K562 (cell line): ENCODE data around the gene SCARB2. TPM values are rescaled to one million over a fixed set of nuclear protein-coding genes. Genes with fewer than 3 reads are reported as not detected.

ENCODE experiments used
- ATAC-seq: fragments of 200-7000 bp; cut with Tn5 transposase; 3 replicates; pipeline ENCODE4 v1.9.1; 2020; ENCODE audit warnings: moderate library complexity
- BruUV-seq: library from RNA; stranded (reverse); fragments of 400-500 nt; replicated peaks from 2 replicates; lab custom pipeline; 2021; lab: Mats Ljungman, UMichigan
- CTCF ChIA-PET: fragments of 300-600 bp; formaldehyde crosslinking; extraction: SDS; loops from one replicate; lab custom pipeline; 2021; ENCODE audit warnings: low intra/inter-chr PET ratio; lab: Yijun Ruan, JAX
- POLR2A ChIA-PET: fragments of 300-600, 350-650 bp; sonication (Branson Sonifier 250); formaldehyde crosslinking; extraction: SDS; loops from one replicate; lab custom pipeline; 2021; ENCODE audit warnings: antibody characterized with exemption, inconsistent platforms; lab: Yijun Ruan, JAX
- DNase-seq, 4 experiments: peaks; one replicate each; pipeline versions ENCODE4 v3.0.0 to v3.0.0-alpha.2; 2011 to 2018; ENCODE audit warnings: low spot score in 3 of 4, mixed read lengths in 3 of 4; ENCODE audit errors: extremely low read depth in 1 of 4
- FAIRE-seq: peaks from 2 replicates; lab custom pipeline; 2011; peaks lifted over from hg19 to GRCh38; lab: Jason Lieb, UNC
- H2AFZ ChIP-seq: 2 replicates; pipeline ENCODE4 v1.6.0; 2011; ENCODE audit warnings: low read depth, low read length, control low read depth, inconsistent platforms
- H3K27ac ChIP-seq: fragments of 200-600 bp; 3 replicates; pipeline ENCODE4 v1.8.0; 2011; ENCODE audit warnings: low read depth, mild to moderate bottlenecking, control low read depth, inconsistent platforms, low read length, moderate library complexity, mixed read lengths; ENCODE audit errors: extremely low read depth
- H3K27me3 ChIP-seq, 2 experiments: fragments of 300-600 bp in 1 of 2; 2 replicates in 1 of 2; 3 replicates in 1 of 2; pipeline versions ENCODE4 v1.6.0 to v1.8.0; 2011; ENCODE audit warnings: inconsistent platforms in 2 of 2, low read length in 2 of 2, mild to moderate bottlenecking in 1 of 2, mixed read lengths in 1 of 2, moderate library complexity in 1 of 2; ENCODE audit not compliant: control insufficient read depth in 2 of 2, insufficient read depth in 2 of 2
- H3K36me3 ChIP-seq: fragments of 300-600 bp; 3 replicates; pipeline ENCODE4 v1.8.0; 2011; ENCODE audit warnings: mild to moderate bottlenecking, low read length, inconsistent platforms; ENCODE audit not compliant: control insufficient read depth, insufficient read depth
- H3K4me1 ChIP-seq, 2 experiments: fragments of 200-600 bp in 1 of 2; replicated peaks in 1 of 2; 2 replicates in 1 of 2; 3 replicates in 1 of 2; pipeline versions ENCODE4 v1.5.1 to v1.8.0; 2011; ENCODE audit warnings: inconsistent platforms in 2 of 2, low read length in 2 of 2, mild to moderate bottlenecking in 1 of 2, mixed read lengths in 1 of 2, moderate library complexity in 1 of 2; ENCODE audit not compliant: control insufficient read depth in 2 of 2, insufficient read depth in 2 of 2
- H3K4me2 ChIP-seq: 2 replicates; pipeline ENCODE4 v1.6.1; 2011; ENCODE audit warnings: low read length, control low read depth, inconsistent platforms, mixed read lengths; ENCODE audit not compliant: insufficient read depth
- H3K4me3 ChIP-seq: fragments of 200-600 bp; sonication (generic), shearing (Covaris generic); 2 replicates; pipeline ENCODE4 v1.5.1; 2016; ENCODE audit warnings: control low read depth, inconsistent platforms
- H3K79me2 ChIP-seq: fragments of 200-600 bp; 3 replicates; pipeline ENCODE4 v1.8.0; 2011; ENCODE audit warnings: low read length, inconsistent platforms; ENCODE audit not compliant: control insufficient read depth, insufficient read depth
- H3K9ac ChIP-seq, 2 experiments: 2 replicates each; pipeline versions ENCODE4 v1.6.0 to v1.6.1; 2011; ENCODE audit warnings: low read depth in 2 of 2, low read length in 2 of 2, control low read depth in 1 of 2, inconsistent platforms in 1 of 2, mild to moderate bottlenecking in 1 of 2, mixed read lengths in 1 of 2; ENCODE audit not compliant: insufficient read depth in 1 of 2
- H3K9me1 ChIP-seq: one replicate; pipeline ENCODE4 v1.6.0; 2011; ENCODE audit warnings: inconsistent platforms, mild to moderate bottlenecking, low read length, moderate library complexity; ENCODE audit not compliant: control insufficient read depth, insufficient read depth
- H3K9me3 ChIP-seq: replicated peaks from 2 replicates; pipeline ENCODE4 v1.5.1; 2011; ENCODE audit warnings: low read depth, low read length, inconsistent platforms; ENCODE audit not compliant: control insufficient read depth, insufficient read depth
- H4K20me1 ChIP-seq: replicated peaks from 2 replicates; pipeline ENCODE4 v1.6.1; 2011; ENCODE audit warnings: low read length, inconsistent platforms, mixed read lengths; ENCODE audit not compliant: control insufficient read depth, insufficient read depth
- BRF1 ChIP-seq: IDR thresholded peaks from 3 replicates; pipeline ENCODE4 v1.6.1; 2011; ENCODE audit warnings: borderline replicate concordance, mild to moderate bottlenecking; ENCODE audit not compliant: insufficient read length; ENCODE audit errors: extremely low read depth
- DMBX1 ChIP-seq: fragments of 250-450 bp; sonication (Bioruptor Pico); IDR thresholded peaks from 2 replicates; pipeline ENCODE4 v1.8.0; 2022; ENCODE audit warnings: inconsistent platforms, mild to moderate bottlenecking, moderate library complexity, borderline replicate concordance
- DNMT1 ChIP-seq: fragments of 450-650 bp; IDR thresholded peaks from 2 replicates; pipeline ENCODE4 v1.6.1; 2016; ENCODE audit warnings: antibody characterized with exemption, mild to moderate bottlenecking
- HOXB6 ChIP-seq: fragments of 250-450 bp; sonication (Bioruptor Pico); IDR thresholded peaks from 2 replicates; pipeline ENCODE4 v1.5.1; 2022; ENCODE audit warnings: mild to moderate bottlenecking, borderline replicate concordance
- KLF16 ChIP-seq: IDR thresholded peaks from 2 replicates; pipeline ENCODE4 v1.6.1; 2016; ENCODE audit warnings: antibody characterized with exemption
- MAFF ChIP-seq: IDR thresholded peaks from 2 replicates; pipeline ENCODE4 v1.6.1; 2012; ENCODE audit warnings: low read length, improper control_type of control experiment
- PCBP2 ChIP-seq: fragments of 200-400 bp; formaldehyde crosslinking; IDR thresholded peaks from 2 replicates; pipeline ENCODE4 v1.6.1; 2018; ENCODE audit warnings: low read length, low read depth, mild to moderate bottlenecking, moderate library complexity; ENCODE audit not compliant: poor library complexity, severe bottlenecking
- RBM14 ChIP-seq: fragments of 200-400 bp; formaldehyde crosslinking; IDR thresholded peaks from 2 replicates; pipeline ENCODE4 v1.6.1; 2018; ENCODE audit warnings: low read depth, mild to moderate bottlenecking, low read length, moderate library complexity, borderline replicate concordance; ENCODE audit not compliant: insufficient read depth
- RNF219 ChIP-seq: fragments of 250-450 bp; sonication (Bioruptor Pico); IDR thresholded peaks from 2 replicates; pipeline ENCODE4 v1.5.0; 2022; ENCODE audit warnings: mild to moderate bottlenecking
- SNRNP70 ChIP-seq: fragments of 200-400 bp; formaldehyde crosslinking; optimal IDR thresholded peaks from 2 replicates; pipeline ENCODE3; 2017; ENCODE audit warnings: low read depth, low read length
- ZBTB26 ChIP-seq: fragments of 450-650 bp; formaldehyde crosslinking; IDR thresholded peaks from 2 replicates; pipeline ENCODE4 v1.4.0; 2022; ENCODE audit warnings: missing genetic modification characterization
- ZNF445 ChIP-seq: fragments of 250-450 bp; sonication (Bioruptor Pico); IDR thresholded peaks from 2 replicates; pipeline ENCODE4 v1.4.0; 2020; ENCODE audit warnings: low read depth, mild to moderate bottlenecking, moderate library complexity
- ZNF586 ChIP-seq: fragments of 450-650 bp; formaldehyde crosslinking; conservative IDR thresholded peaks from 2 replicates; pipeline ENCODE4 v1.4.0; 2020; ENCODE audit warnings: mild to moderate bottlenecking, moderate library complexity
- WGBS: fragments of 100-300 bp; shearing (Covaris generic); methylation state at CpG from one replicate; pipeline ENCODE4 v1.1.6; 2016; ENCODE audit warnings: low coverage, mixed read lengths; ENCODE audit not compliant: insufficient coverage; ENCODE audit errors: missing lambda C conversion rate; 5-methylcytosine and 5-hydroxymethylcytosine counted together
- in situ Hi-C: fragments of 300-500 bp; cut with MboI; formaldehyde crosslinking; loops from 4 replicates; pipeline ENCODE4 v1.15.0; 2018; ENCODE audit warnings: inconsistent platforms, mixed read lengths
- intact Hi-C: fragments of 100-400 bp; cut with micrococcal nuclease; formaldehyde crosslinking; loops from 2 replicates; pipeline ENCODE4 v1.14.2; 2022
- polyA plus RNA-seq, 8 experiments: library from polyadenylated mRNA; depleted of rRNA in 4 of 8; stranded (reverse) in 5 of 8; unstranded in 3 of 8; fragments of >200 nt; fragmentation: Nextera tagmentation in 2 of 8; fragmentation: Illumina TruSeq in 1 of 8; extraction: Ambion mirVana in 2 of 8; extraction: Trizol in 1 of 8; gene quantifications; 2 replicates each; pipeline versions ENCODE4 v1.2.1 to v1.2.3, GENCODE V29; 2011 to 2014; ENCODE audit warnings: inconsistent platforms in 1 of 8, missing spikeins in 1 of 8
- total RNA-seq, 7 experiments: library from RNA; depleted of rRNA in 6 of 7; stranded (reverse); fragments of >200 nt in 6 of 7; fragmentation: Illumina TruSeq in 2 of 7; extraction: Trizol in 2 of 7; gene quantifications; 2 replicates each; pipeline versions ENCODE4 v1.2.1 to v1.2.3, GENCODE V29; 2011 to 2021; ENCODE audit warnings: low replicate concordance in 1 of 7
- TF ChIP-seq, protein P1 (sequence below): sonication (generic); formaldehyde crosslinking; IDR thresholded peaks from 2 replicates; pipeline ENCODE4 v1.8.1; 2023; ENCODE audit warnings: mild to moderate bottlenecking, missing genetic modification reagents
- TF ChIP-seq, protein P2 (sequence below): fragments of 450-650 bp; formaldehyde crosslinking; IDR thresholded peaks from 2 replicates; pipeline ENCODE4 v1.4.0; 2020; ENCODE audit warnings: mild to moderate bottlenecking, moderate library complexity
- TF ChIP-seq, protein P3 (sequence below): sonication (generic); formaldehyde crosslinking; IDR thresholded peaks from 2 replicates; pipeline ENCODE4 v1.8.0; 2022; ENCODE audit warnings: missing genetic modification reagents, mild to moderate bottlenecking, borderline replicate concordance

SCARB2 gene
- total and polyA plus RNA-seq, 9 of the 15 experiments (the other 6 are each of a cell fraction or from before 2014, with no cell fraction given): 6.1 to 25.8 (median 17.8) TPM

GRCh38 chr4:76216524-76216923, 2.9 kb upstream of the SCARB2 start:
- BruUV-seq: no TSS peak
- H3K4me2 ChIP-seq: no peak overlapping the region
- H3K79me2 ChIP-seq: peaks cover 18% of the 10 kb centered on the region
- intact Hi-C loops: no loop called here
- no peak overlapping the region for H3K9ac ChIP-seq
- no peak overlapping the region for H3K27ac ChIP-seq
- H3K4me1 ChIP-seq: peaks cover 15 to 22% of the 10 kb centered on the region in 2 experiments
- TF ChIP-seq DNMT1 (no peak), RNF219 (CRISPR knock-in tag) (no peak), DMBX1 (no peak), ZBTB26 (CRISPR knock-in tag) (no peak), RBM14 (no peak), SNRNP70 (no peak), KLF16 (no peak), BRF1 (no peak), ZNF586 (CRISPR knock-in tag) (no peak), PCBP2 (no peak), MAFF (no peak), ZNF445 (CRISPR knock-in tag) (no peak), HOXB6 (no peak)
- TF ChIP-seq, protein P1, sequence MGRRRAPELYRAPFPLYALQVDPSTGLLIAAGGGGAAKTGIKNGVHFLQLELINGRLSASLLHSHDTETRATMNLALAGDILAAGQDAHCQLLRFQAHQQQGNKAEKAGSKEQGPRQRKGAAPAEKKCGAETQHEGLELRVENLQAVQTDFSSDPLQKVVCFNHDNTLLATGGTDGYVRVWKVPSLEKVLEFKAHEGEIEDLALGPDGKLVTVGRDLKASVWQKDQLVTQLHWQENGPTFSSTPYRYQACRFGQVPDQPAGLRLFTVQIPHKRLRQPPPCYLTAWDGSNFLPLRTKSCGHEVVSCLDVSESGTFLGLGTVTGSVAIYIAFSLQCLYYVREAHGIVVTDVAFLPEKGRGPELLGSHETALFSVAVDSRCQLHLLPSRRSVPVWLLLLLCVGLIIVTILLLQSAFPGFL (CRISPR knock-in tag): no peak
- TF ChIP-seq, protein P2, sequence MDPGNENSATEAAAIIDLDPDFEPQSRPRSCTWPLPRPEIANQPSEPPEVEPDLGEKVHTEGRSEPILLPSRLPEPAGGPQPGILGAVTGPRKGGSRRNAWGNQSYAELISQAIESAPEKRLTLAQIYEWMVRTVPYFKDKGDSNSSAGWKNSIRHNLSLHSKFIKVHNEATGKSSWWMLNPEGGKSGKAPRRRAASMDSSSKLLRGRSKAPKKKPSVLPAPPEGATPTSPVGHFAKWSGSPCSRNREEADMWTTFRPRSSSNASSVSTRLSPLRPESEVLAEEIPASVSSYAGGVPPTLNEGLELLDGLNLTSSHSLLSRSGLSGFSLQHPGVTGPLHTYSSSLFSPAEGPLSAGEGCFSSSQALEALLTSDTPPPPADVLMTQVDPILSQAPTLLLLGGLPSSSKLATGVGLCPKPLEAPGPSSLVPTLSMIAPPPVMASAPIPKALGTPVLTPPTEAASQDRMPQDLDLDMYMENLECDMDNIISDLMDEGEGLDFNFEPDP: no peak
- TF ChIP-seq, protein P3, sequence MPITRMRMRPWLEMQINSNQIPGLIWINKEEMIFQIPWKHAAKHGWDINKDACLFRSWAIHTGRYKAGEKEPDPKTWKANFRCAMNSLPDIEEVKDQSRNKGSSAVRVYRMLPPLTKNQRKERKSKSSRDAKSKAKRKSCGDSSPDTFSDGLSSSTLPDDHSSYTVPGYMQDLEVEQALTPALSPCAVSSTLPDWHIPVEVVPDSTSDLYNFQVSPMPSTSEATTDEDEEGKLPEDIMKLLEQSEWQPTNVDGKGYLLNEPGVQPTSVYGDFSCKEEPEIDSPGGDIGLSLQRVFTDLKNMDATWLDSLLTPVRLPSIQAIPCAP (CRISPR knock-in tag): no peak
- TF ChIP-seq, all 486 proteins: peak for 0
- Histone ChIP-seq H3K27me3 (no peaks in the 10 kb centered on the region), H3K4me3 (no peak overlapping the region), H4K20me1 (no peaks in the 10 kb centered on the region), H3K36me3 (no peaks in the 10 kb centered on the region), H3K9me1 (no peaks in the 10 kb centered on the region), H2AFZ (no peak overlapping the region), H3K9me3 (no peaks in the 10 kb centered on the region)
- ChIA-PET POLR2A (interaction anchor here (0.6 to 1.5 kb wide), 3 partner anchors 14 to 158 kb away, joined by 3 read pairs; no protein-coding TSS in a partner anchor), CTCF (no interaction called here)
- FAIRE-seq (no peak), ATAC-seq (no peak), DNase-seq (no peak)
- in situ Hi-C loops: no loop called here
- WGBS: 62% methylated on average over 2 of the region's 2 CpGs
